HCT116 (cell line): ENCODE results near the gene GABRA4. TPM values are rescaled to one million over a fixed set of nuclear protein-coding genes. Genes with fewer than 3 reads are reported as not detected.

Experiments used
- ATAC-seq: fragments of 200-7000 bp; cut with Tn5 transposase; 2 replicates; pipeline ENCODE4 v1.9.1; 2020; ENCODE audit warnings: mild to moderate bottlenecking, moderate library complexity
- BruUV-seq: library from RNA; stranded (reverse); fragments of 400-500 nt; replicated peaks from 2 replicates; lab custom pipeline; 2021; lab: Mats Ljungman, UMichigan
- CTCF ChIA-PET: fragments of 300-600 bp; sonication (Branson Sonifier 250); formaldehyde crosslinking; loops from one replicate; lab custom pipeline; 2021; ENCODE audit warnings: antibody characterized with exemption; lab: Charles Lee
- POLR2A ChIA-PET: fragments of 300-600, 350-600 bp; sonication (Branson Sonifier 250); formaldehyde crosslinking; loops from one replicate; lab custom pipeline; 2021; ENCODE audit warnings: antibody characterized with exemption; lab: Charles Lee
- RAD21 ChIA-PET, 2 experiments: fragments of 300-600 bp; sonication (Branson Sonifier 250); formaldehyde crosslinking; loops; one replicate each; lab custom pipeline; 2023; ENCODE audit warnings: low total read pairs in 2 of 2; ENCODE audit not compliant: uncharacterized antibody in 2 of 2, unreplicated experiment in 2 of 2, low non-redundant PET in 1 of 2; lab: Charles Lee
- DNase-seq: peaks from one replicate; pipeline ENCODE4 v3.0.0-alpha.2; 2010; ENCODE audit warnings: low read depth, low spot score
- H2AFZ ChIP-seq: fragments of 200-600 bp; shearing (Covaris generic), sonication (generic); 2 replicates; pipeline ENCODE4 v1.6.1; 2017; ENCODE audit warnings: low read depth, mixed run types, mixed read lengths, antibody characterized with exemption, low read length; ENCODE audit not compliant: poor library complexity, severe bottlenecking
- H3K27ac ChIP-seq: 2 replicates; pipeline ENCODE4 v1.5.1; 2012; ENCODE audit warnings: low read depth, low read length
- H3K27me3 ChIP-seq: fragments of 200-600 bp; sonication (generic); 2 replicates; pipeline ENCODE4 v1.6.1; 2016; ENCODE audit warnings: mixed run types, low read length, mixed read lengths; ENCODE audit not compliant: insufficient read depth
- H3K36me3 ChIP-seq, 2 experiments: fragments of 200-500 bp in 1 of 2; fragments of 200-600 bp in 1 of 2; sonication (Bioruptor generic) in 1 of 2; sonication (generic) in 1 of 2; 2 replicates each; pipeline versions ENCODE4 v1.5.1 to v1.6.1; 2014 to 2016; ENCODE audit warnings: low read length in 2 of 2, inconsistent platforms in 1 of 2, mixed read lengths in 1 of 2, mixed run types in 1 of 2; ENCODE audit not compliant: insufficient read depth in 2 of 2, control insufficient read depth in 1 of 2
- H3K4me1 ChIP-seq, 2 experiments: fragments of 200-600 bp in 1 of 2; sonication (generic) in 1 of 2; 2 replicates each; pipeline versions ENCODE4 v1.5.1 to v1.6.1; 2012 to 2017; ENCODE audit warnings: low read length in 2 of 2, inconsistent platforms in 1 of 2, mild to moderate bottlenecking in 1 of 2, mixed read lengths in 1 of 2, mixed run types in 1 of 2, moderate library complexity in 1 of 2; ENCODE audit not compliant: insufficient read depth in 2 of 2, control insufficient read depth in 1 of 2
- H3K4me2 ChIP-seq: fragments of 200-600 bp; sonication (generic); 2 replicates; pipeline ENCODE4 v1.6.1; 2017; ENCODE audit warnings: mixed run types, low read length, mixed read lengths
- H3K4me3 ChIP-seq, 2 experiments: fragments of 200-600 bp in 1 of 2; sonication (generic) in 1 of 2; replicated peaks in 1 of 2; 2 replicates each; pipeline ENCODE4 v1.5.1; 2011 to 2016; ENCODE audit warnings: low read length in 2 of 2, control low read depth in 1 of 2, low read depth in 1 of 2, mild to moderate bottlenecking in 1 of 2, mixed read lengths in 1 of 2, mixed run types in 1 of 2
- H3K79me2 ChIP-seq: fragments of 200-600 bp; sonication (generic); 2 replicates; pipeline ENCODE4 v1.6.1; 2017; ENCODE audit warnings: mild to moderate bottlenecking, mixed run types, low read length, moderate library complexity, mixed read lengths; ENCODE audit not compliant: insufficient read depth
- H3K9ac ChIP-seq: fragments of 200-600 bp; sonication (generic); 2 replicates; pipeline ENCODE4 v1.6.1; 2016; ENCODE audit warnings: low read length, mixed read lengths
- H3K9me2 ChIP-seq: fragments of 200-600 bp; sonication (generic), shearing (Covaris generic); 2 replicates; pipeline ENCODE4 v1.6.1; 2017; ENCODE audit warnings: mixed run types, mild to moderate bottlenecking, moderate library complexity; ENCODE audit not compliant: insufficient read depth
- H3K9me3 ChIP-seq, 2 experiments: fragments of 200-500 bp in 1 of 2; fragments of 200-600 bp in 1 of 2; sonication (Bioruptor generic) in 1 of 2; sonication (generic) in 1 of 2; 2 replicates each; pipeline ENCODE4 v1.6.1; 2014 to 2017; ENCODE audit warnings: low read length in 2 of 2, mixed read lengths in 2 of 2, inconsistent platforms in 1 of 2, low read depth in 1 of 2, mild to moderate bottlenecking in 1 of 2, mixed run types in 1 of 2, moderate library complexity in 1 of 2; ENCODE audit not compliant: control insufficient read depth in 1 of 2, insufficient read depth in 1 of 2
- H4K20me1 ChIP-seq: fragments of 200-600 bp; sonication (generic), shearing (Covaris generic); 2 replicates; pipeline ENCODE4 v1.6.1; 2017; ENCODE audit warnings: mixed run types, mild to moderate bottlenecking, moderate library complexity; ENCODE audit not compliant: insufficient read depth
- CBX3 ChIP-seq: IDR thresholded peaks from 2 replicates; pipeline ENCODE4 v1.6.1; 2012; ENCODE audit warnings: low read depth
- EGR1 ChIP-seq: IDR thresholded peaks from 2 replicates; pipeline ENCODE4 v1.6.1; 2012; ENCODE audit warnings: low read depth
- ELF1 ChIP-seq: IDR thresholded peaks from 2 replicates; pipeline ENCODE4 v1.6.1; 2012; ENCODE audit warnings: low read depth, borderline replicate concordance
- EZH2 ChIP-seq: fragments of 200-600 bp; sonication (generic); IDR thresholded peaks from 2 replicates; pipeline ENCODE4 v1.6.1; 2017; ENCODE audit warnings: antibody characterized with exemption, mixed run types
- EZH2phosphoT487 ChIP-seq: fragments of 200-600 bp; IDR thresholded peaks from 2 replicates; pipeline ENCODE4 v1.6.1; 2018; ENCODE audit warnings: antibody characterized with exemption, borderline replicate concordance
- FOSL1 ChIP-seq: IDR thresholded peaks from 2 replicates; pipeline ENCODE4 v1.6.1; 2012; ENCODE audit warnings: low read depth
- POLR2A ChIP-seq: IDR thresholded peaks from 2 replicates; pipeline ENCODE4 v1.7.0; 2011; ENCODE audit warnings: borderline replicate concordance; ENCODE audit not compliant: insufficient read depth, insufficient read length; ENCODE audit errors: extremely low read depth
- POLR2AphosphoS5 ChIP-seq: IDR thresholded peaks from 2 replicates; pipeline ENCODE4 v1.6.1; 2011; ENCODE audit warnings: mild to moderate bottlenecking, low read depth, low read length, moderate library complexity
- SIN3A ChIP-seq: IDR thresholded peaks from 2 replicates; pipeline ENCODE4 v1.6.1; 2012; ENCODE audit warnings: low read depth
- SP1 ChIP-seq: IDR thresholded peaks from 2 replicates; pipeline ENCODE4 v1.6.1; 2012; ENCODE audit warnings: low read depth
- SRF ChIP-seq: IDR thresholded peaks from 2 replicates; pipeline ENCODE4 v1.6.1; 2012; ENCODE audit warnings: low read depth
- TCF7L2 ChIP-seq: IDR thresholded peaks from 2 replicates; pipeline ENCODE4 v1.7.0; 2011; ENCODE audit warnings: borderline replicate concordance, inconsistent platforms; ENCODE audit not compliant: insufficient read depth, insufficient read length; ENCODE audit errors: extremely low read depth
- YY1 ChIP-seq: IDR thresholded peaks from 2 replicates; pipeline ENCODE4 v1.6.1; 2011; ENCODE audit warnings: low read length, low read depth, moderate library complexity, mild to moderate bottlenecking; ENCODE audit not compliant: insufficient replicate concordance; ENCODE audit errors: extremely low read depth
- ZFX ChIP-seq: fragments of 450-650 bp; IDR thresholded peaks from 2 replicates; pipeline ENCODE4 v1.6.1; 2017
- ZNF274 ChIP-seq: fragments of 200-500 bp; sonication (Bioruptor generic); IDR thresholded peaks from 2 replicates; pipeline ENCODE4 v1.6.1; 2014; ENCODE audit warnings: mild to moderate bottlenecking, low read depth, low read length, inconsistent platforms
- intact Hi-C: fragments of 100-400 bp; cut with micrococcal nuclease; formaldehyde crosslinking; loops from 2 replicates; pipeline ENCODE4 v1.10.0; 2022
- total RNA-seq: library from RNA; stranded (reverse); gene quantifications from one replicate; pipeline ENCODE4 v1.2.1, GENCODE V29; 2021; ENCODE audit not compliant: unreplicated experiment
- TF ChIP-seq, protein P1 (sequence below): IDR thresholded peaks from 2 replicates; pipeline ENCODE4 v1.6.1; 2012; ENCODE audit warnings: low read depth
- TF ChIP-seq, protein P2 (sequence below): IDR thresholded peaks from 2 replicates; pipeline ENCODE4 v1.6.1; 2011; ENCODE audit warnings: mild to moderate bottlenecking, low read length, moderate library complexity; ENCODE audit not compliant: insufficient replicate concordance; ENCODE audit errors: extremely low read depth
- TF ChIP-seq, protein P3 (sequence below): IDR thresholded peaks from 2 replicates; pipeline ENCODE4 v1.6.1; 2012
- TF ChIP-seq, protein P4 (sequence below): IDR thresholded peaks from 2 replicates; pipeline ENCODE4 v1.6.1; 2012
- TF ChIP-seq, protein P5 (sequence below), 3 experiments: fragments of 200-600 bp in 1 of 3; sonication (generic) in 1 of 3; IDR thresholded peaks in 2 of 3; conservative IDR thresholded peaks in 1 of 3; 2 replicates each; pipeline ENCODE4 v1.5.1; 2012 to 2017; ENCODE audit warnings: low read depth in 2 of 3, low read length in 2 of 3, antibody characterized with exemption in 1 of 3, borderline replicate concordance in 1 of 3, control low read depth in 1 of 3, mild to moderate bottlenecking in 1 of 3, mixed read lengths in 1 of 3, mixed run types in 1 of 3, moderate library complexity in 1 of 3; ENCODE audit not compliant: insufficient read depth in 1 of 3

GABRA4 gene
- total RNA-seq, 1 experiment from 2014 or later: not detected

DNA sequence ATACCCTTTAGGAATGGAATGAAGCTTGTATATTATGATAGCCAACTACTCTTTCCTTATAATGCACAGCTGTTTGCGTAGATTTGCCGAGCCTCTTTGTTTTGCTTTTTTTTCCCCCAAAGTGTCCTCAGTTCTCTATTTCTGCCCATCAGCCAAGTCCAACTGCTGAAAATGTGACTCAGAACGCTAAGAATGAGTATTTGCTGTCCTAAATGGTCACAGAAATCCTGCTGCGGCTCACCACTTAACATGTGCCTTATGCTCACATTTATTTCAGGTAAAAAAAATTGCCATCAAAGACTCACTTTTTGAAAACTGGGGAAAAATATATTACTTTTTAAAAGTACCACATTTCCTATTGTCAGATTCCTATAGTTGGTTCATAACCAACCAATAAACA, 36.9 kb downstream of the GABRA4 start:
- Histone ChIP-seq H4K20me1 (no peaks in the 10 kb centered on the region; the same call in 1 of the 2 replicates), H3K9me2 (no peaks in the 10 kb centered on the region), H3K36me3 (no peaks in the 10 kb centered on the region), H3K4me3 (no peak overlapping the region), H3K27me3 (no peaks in the 10 kb centered on the region)
- CTCF ChIA-PET: no interaction called here
- BruUV-seq: no TSS peak
- no peak for TF ChIP-seq SRF
- TF ChIP-seq TCF7L2: no peak
- TF ChIP-seq, protein P1, sequence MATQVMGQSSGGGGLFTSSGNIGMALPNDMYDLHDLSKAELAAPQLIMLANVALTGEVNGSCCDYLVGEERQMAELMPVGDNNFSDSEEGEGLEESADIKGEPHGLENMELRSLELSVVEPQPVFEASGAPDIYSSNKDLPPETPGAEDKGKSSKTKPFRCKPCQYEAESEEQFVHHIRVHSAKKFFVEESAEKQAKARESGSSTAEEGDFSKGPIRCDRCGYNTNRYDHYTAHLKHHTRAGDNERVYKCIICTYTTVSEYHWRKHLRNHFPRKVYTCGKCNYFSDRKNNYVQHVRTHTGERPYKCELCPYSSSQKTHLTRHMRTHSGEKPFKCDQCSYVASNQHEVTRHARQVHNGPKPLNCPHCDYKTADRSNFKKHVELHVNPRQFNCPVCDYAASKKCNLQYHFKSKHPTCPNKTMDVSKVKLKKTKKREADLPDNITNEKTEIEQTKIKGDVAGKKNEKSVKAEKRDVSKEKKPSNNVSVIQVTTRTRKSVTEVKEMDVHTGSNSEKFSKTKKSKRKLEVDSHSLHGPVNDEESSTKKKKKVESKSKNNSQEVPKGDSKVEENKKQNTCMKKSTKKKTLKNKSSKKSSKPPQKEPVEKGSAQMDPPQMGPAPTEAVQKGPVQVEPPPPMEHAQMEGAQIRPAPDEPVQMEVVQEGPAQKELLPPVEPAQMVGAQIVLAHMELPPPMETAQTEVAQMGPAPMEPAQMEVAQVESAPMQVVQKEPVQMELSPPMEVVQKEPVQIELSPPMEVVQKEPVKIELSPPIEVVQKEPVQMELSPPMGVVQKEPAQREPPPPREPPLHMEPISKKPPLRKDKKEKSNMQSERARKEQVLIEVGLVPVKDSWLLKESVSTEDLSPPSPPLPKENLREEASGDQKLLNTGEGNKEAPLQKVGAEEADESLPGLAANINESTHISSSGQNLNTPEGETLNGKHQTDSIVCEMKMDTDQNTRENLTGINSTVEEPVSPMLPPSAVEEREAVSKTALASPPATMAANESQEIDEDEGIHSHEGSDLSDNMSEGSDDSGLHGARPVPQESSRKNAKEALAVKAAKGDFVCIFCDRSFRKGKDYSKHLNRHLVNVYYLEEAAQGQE: no peak
- no peak for TF ChIP-seq POLR2AphosphoS5
- no peak for TF ChIP-seq ELF1
- TF ChIP-seq FOSL1: no peak
- TF ChIP-seq POLR2A: no peak
- TF ChIP-seq EZH2: no peak
- no peak for TF ChIP-seq EGR1
- TF ChIP-seq ZFX: no peak
- no peak for TF ChIP-seq SP1
- no peak for TF ChIP-seq ZNF274
- TF ChIP-seq, protein P2, sequence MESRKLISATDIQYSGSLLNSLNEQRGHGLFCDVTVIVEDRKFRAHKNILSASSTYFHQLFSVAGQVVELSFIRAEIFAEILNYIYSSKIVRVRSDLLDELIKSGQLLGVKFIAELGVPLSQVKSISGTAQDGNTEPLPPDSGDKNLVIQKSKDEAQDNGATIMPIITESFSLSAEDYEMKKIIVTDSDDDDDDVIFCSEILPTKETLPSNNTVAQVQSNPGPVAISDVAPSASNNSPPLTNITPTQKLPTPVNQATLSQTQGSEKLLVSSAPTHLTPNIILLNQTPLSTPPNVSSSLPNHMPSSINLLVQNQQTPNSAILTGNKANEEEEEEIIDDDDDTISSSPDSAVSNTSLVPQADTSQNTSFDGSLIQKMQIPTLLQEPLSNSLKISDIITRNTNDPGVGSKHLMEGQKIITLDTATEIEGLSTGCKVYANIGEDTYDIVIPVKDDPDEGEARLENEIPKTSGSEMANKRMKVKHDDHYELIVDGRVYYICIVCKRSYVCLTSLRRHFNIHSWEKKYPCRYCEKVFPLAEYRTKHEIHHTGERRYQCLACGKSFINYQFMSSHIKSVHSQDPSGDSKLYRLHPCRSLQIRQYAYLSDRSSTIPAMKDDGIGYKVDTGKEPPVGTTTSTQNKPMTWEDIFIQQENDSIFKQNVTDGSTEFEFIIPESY: no peak
- TF ChIP-seq EZH2phosphoT487: no peak
- no peak for TF ChIP-seq SIN3A
- no peak for TF ChIP-seq CBX3
- TF ChIP-seq, protein P3, sequence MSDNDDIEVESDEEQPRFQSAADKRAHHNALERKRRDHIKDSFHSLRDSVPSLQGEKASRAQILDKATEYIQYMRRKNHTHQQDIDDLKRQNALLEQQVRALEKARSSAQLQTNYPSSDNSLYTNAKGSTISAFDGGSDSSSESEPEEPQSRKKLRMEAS: no peak
- TF ChIP-seq YY1: no peak
- TF ChIP-seq, protein P4, sequence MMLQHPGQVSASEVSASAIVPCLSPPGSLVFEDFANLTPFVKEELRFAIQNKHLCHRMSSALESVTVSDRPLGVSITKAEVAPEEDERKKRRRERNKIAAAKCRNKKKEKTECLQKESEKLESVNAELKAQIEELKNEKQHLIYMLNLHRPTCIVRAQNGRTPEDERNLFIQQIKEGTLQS: no peak
- TF ChIP-seq, protein P5, sequence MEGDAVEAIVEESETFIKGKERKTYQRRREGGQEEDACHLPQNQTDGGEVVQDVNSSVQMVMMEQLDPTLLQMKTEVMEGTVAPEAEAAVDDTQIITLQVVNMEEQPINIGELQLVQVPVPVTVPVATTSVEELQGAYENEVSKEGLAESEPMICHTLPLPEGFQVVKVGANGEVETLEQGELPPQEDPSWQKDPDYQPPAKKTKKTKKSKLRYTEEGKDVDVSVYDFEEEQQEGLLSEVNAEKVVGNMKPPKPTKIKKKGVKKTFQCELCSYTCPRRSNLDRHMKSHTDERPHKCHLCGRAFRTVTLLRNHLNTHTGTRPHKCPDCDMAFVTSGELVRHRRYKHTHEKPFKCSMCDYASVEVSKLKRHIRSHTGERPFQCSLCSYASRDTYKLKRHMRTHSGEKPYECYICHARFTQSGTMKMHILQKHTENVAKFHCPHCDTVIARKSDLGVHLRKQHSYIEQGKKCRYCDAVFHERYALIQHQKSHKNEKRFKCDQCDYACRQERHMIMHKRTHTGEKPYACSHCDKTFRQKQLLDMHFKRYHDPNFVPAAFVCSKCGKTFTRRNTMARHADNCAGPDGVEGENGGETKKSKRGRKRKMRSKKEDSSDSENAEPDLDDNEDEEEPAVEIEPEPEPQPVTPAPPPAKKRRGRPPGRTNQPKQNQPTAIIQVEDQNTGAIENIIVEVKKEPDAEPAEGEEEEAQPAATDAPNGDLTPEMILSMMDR (IDR thresholded peaks at IDR 0.05 in 2 of 3, conservative IDR thresholded peaks at IDR 0.05 in 1 of 3; ENCODE audit: borderline replicate concordance in 1 of 3, insufficient read depth in 1 of 3, low read depth in 2 of 3, low read length in 2 of 3): no peak
- TF ChIP-seq, all 23 proteins: peak for 0
- intact Hi-C loops: no loop called here
- ATAC-seq (no peak), DNase-seq (no peak)
- ChIA-PET POLR2A (no interaction called here), RAD21 (no interaction called here)
- Histone ChIP-seq H3K79me2 (no peaks in the 10 kb centered on the region), H3K4me2 (no peak overlapping the region), H3K9me3 (no peaks in the 10 kb centered on the region; a peak in 1 of 4 replicates), H3K9ac (no peak overlapping the region), H3K27ac (no peak overlapping the region), H3K4me1 (no peaks in the 10 kb centered on the region), H2AFZ (no peak overlapping the region)
